GM21786 (cell line): ENCODE data around the gene NR2E3.

Experiments used
- ATAC-seq: cut with Tn5 transposase; IDR thresholded peaks from one replicate; pipeline ENCODE4 v1.9.1; 2021; ENCODE audit not compliant: unreplicated experiment

Gene NR2E3

GRCh38 chr15:71810256-71811035, at the start of gene NR2E3:
TSS of gene NR2E3 (plus strand) at chr15:71810554. CDS start at chr15:71810744, 190 bp downstream.
- no peak for ATAC-seq

- ATAC-seq = no peak
These were observed 49.5 kb upstream of the NR2E3 start for GRCh38 chr15:71760852-71761251.

- ATAC-seq = no peak
These were observed 48.7 kb upstream of the NR2E3 start for GRCh38 chr15:71761649-71762048.

GRCh38 chr15:71768184-71768583, 42.2 kb upstream of the NR2E3 start:
- no peak for ATAC-seq

GRCh38 chr15:71773206-71773859, 37.0 kb upstream of the NR2E3 start:
- no peak for ATAC-seq

GRCh38 chr15:71775856-71776255, 34.5 kb upstream of the NR2E3 start:
- no peak for ATAC-seq

- ATAC-seq = no peak
These were observed 34.0 kb upstream of the NR2E3 start for GRCh38 chr15:71776304-71776703.

- ATAC-seq = no peak
These were observed 33.0 kb upstream of the NR2E3 start for GRCh38 chr15:71777216-71777943.

- no peak for ATAC-seq
These were observed 31.1 kb upstream of the NR2E3 start for GRCh38 chr15:71779073-71779797.

GRCh38 chr15:71780115-71780976, 30.0 kb upstream of the NR2E3 start:
- no peak for ATAC-seq

GRCh38 chr15:71781179-71781964, 29.0 kb upstream of the NR2E3 start:
- no peak for ATAC-seq

GRCh38 chr15:71781965-71782265, 28.4 kb upstream of the NR2E3 start:
- no peak for ATAC-seq

- ATAC-seq = no peak
These were observed 27.8 kb upstream of the NR2E3 start for GRCh38 chr15:71782422-71783165.

- ATAC-seq = no peak
These were observed 25.6 kb upstream of the NR2E3 start for GRCh38 chr15:71784719-71785118.

- ATAC-seq = no peak
These were observed 24.4 kb upstream of the NR2E3 start for GRCh38 chr15:71785996-71786395.

- ATAC-seq = no peak
These were observed 23.7 kb upstream of the NR2E3 start for GRCh38 chr15:71786673-71787072.

GRCh38 chr15:71788646-71789579, 21.4 kb upstream of the NR2E3 start:
- no peak for ATAC-seq

- ATAC-seq = no peak
These were observed 20.7 kb upstream of the NR2E3 start for GRCh38 chr15:71789616-71790015.
